Right atrium auricular region (tissue), 2 donors: ENCODE measurements around the gene SMAP1. TPM values are rescaled to one million over a fixed set of nuclear protein-coding genes. Genes with fewer than 3 reads are reported as not detected.

Experiments used
- DNase-seq: peaks from one replicate; pipeline ENCODE4 v3.0.0-alpha.2; 2019; ENCODE audit warnings: low spot score
- H3K27ac ChIP-seq, 2 donors: fragments of 200-600 bp; sonication (generic); 1 replicate in 1 of 2; 2 replicates in 1 of 2; pipeline ENCODE4 v1.5.1; 2016 to 2019
- H3K27me3 ChIP-seq, 2 donors: fragments of 200-600 bp; sonication (generic); one replicate each; pipeline versions ENCODE4 v1.5.1 to v1.6.0; 2017 to 2019
- H3K36me3 ChIP-seq: fragments of 200-600 bp; sonication (generic); one replicate; pipeline ENCODE4 v1.5.1; 2016
- H3K4me1 ChIP-seq, 2 donors: fragments of 200-600 bp; sonication (generic); one replicate each; pipeline versions ENCODE4 v1.5.1 to v1.6.0; 2017 to 2019
- H3K4me3 ChIP-seq, 2 donors: fragments of 200-600 bp; sonication (generic); 1 replicate in 1 of 2; 2 replicates in 1 of 2; pipeline ENCODE4 v1.5.1; 2017 to 2019; ENCODE audit warnings: mild to moderate bottlenecking in 1 of 2, moderate library complexity in 1 of 2
- H3K9me3 ChIP-seq, 2 donors: fragments of 200-600 bp; sonication (generic); one replicate each; pipeline ENCODE4 v1.5.1; 2019
- total RNA-seq, 2 donors: library from RNA; depleted of rRNA; stranded (reverse); fragments of >200 nt; gene quantifications; one replicate each; pipeline ENCODE4 v1.1.0, GENCODE V29; 2016
- TF ChIP-seq, protein P1 (sequence below), 2 donors: fragments of 200-600 bp; sonication (generic); IDR thresholded peaks; one replicate each; pipeline ENCODE4 v1.5.1; 2019; ENCODE audit warnings: antibody characterized with exemption in 2 of 2

Gene SMAP1
- total RNA-seq, 2 donors from 2014 or later: 23.7 to 30.4 TPM

DNA sequence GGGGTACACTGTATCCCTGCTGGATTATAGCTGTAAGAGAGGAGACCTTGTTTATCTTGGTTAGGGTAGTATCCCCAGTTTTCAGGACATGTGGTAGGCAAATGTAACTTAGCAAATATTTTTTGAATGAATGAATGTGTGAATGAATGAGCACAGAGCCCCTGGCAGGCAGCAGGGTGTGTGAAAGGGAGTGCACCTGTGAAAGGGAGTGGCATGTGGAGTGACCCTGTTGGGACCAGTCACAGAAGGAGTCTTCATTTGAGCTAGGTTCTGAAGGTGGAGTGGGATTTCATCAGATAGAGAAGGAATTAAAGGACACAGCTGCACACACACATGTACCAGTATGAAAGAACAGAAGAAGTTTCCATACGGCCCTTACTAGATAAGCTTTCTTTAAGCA, 4.9 kb downstream of the SMAP1 start:
- no peak overlapping the region for H3K27ac ChIP-seq
- no peaks in the 10 kb centered on the region for H3K9me3 ChIP-seq
- H3K36me3 ChIP-seq: no peaks in the 10 kb centered on the region
- peaks cover 0 to 37% of the 10 kb centered on the region in 2 donors for H3K4me1 ChIP-seq
- TF ChIP-seq, protein P1, sequence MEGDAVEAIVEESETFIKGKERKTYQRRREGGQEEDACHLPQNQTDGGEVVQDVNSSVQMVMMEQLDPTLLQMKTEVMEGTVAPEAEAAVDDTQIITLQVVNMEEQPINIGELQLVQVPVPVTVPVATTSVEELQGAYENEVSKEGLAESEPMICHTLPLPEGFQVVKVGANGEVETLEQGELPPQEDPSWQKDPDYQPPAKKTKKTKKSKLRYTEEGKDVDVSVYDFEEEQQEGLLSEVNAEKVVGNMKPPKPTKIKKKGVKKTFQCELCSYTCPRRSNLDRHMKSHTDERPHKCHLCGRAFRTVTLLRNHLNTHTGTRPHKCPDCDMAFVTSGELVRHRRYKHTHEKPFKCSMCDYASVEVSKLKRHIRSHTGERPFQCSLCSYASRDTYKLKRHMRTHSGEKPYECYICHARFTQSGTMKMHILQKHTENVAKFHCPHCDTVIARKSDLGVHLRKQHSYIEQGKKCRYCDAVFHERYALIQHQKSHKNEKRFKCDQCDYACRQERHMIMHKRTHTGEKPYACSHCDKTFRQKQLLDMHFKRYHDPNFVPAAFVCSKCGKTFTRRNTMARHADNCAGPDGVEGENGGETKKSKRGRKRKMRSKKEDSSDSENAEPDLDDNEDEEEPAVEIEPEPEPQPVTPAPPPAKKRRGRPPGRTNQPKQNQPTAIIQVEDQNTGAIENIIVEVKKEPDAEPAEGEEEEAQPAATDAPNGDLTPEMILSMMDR (IDR thresholded peaks at IDR 0.05): no peak
- no peak overlapping the region for H3K4me3 ChIP-seq
- DNase-seq: no peak
- H3K27me3 ChIP-seq: no peaks in the 10 kb centered on the region

DNA sequence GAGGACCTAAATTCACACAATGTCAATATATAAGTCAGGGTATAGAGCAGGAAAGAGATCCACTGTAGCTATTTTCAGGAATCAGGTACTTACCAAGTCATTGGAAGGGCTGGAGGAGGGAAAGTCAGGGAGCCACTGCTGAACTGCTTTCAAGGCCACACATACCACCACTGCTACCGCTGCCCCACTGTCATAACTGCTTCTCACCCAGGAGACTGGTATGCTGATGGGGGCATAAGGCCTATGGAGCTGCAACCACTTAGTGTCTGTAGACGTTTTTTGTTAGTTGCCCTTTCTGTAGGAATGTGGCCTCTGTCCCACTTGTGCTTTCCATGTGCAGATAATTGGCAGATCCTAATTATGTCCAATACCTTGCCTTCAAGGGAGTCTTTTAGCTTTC, 5.4 kb downstream of the SMAP1 start:
- H3K4me3 ChIP-seq: no peak overlapping the region
- no peak for DNase-seq
- H3K27me3 ChIP-seq: no peaks in the 10 kb centered on the region
- no peaks in the 10 kb centered on the region for H3K9me3 ChIP-seq
- H3K27ac ChIP-seq: no peak overlapping the region
- TF ChIP-seq, protein P1 (IDR thresholded peaks at IDR 0.05): no peak
- H3K4me1 ChIP-seq: peaks cover 0 to 37% of the 10 kb centered on the region in 2 donors
- H3K36me3 ChIP-seq: no peaks in the 10 kb centered on the region

DNA sequence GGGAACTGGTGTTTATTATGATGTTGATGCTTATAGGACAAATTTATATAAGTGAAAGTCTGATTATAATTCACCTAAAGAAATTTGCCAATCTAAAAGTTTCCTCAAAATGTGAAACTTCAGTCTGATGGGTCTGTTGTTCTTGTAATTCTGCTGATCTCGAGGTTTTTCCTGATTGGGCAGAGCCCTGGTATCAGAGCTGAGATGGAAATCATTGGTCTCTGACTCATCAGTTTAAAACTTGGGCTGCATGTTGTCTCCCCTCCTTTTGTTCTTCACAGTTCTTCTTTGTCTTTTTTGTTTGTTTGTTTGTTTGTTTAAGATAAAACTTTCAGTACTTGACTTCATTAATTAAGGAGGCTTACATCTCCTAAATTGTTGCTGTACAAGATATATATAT, 5.9 kb downstream of the SMAP1 start:
- no peak overlapping the region for H3K4me3 ChIP-seq
- H3K36me3 ChIP-seq: no peaks in the 10 kb centered on the region
- TF ChIP-seq, protein P1 (IDR thresholded peaks at IDR 0.05): no peak
- H3K4me1 ChIP-seq: peaks cover 0 to 35% of the 10 kb centered on the region in 2 donors
- no peak overlapping the region for H3K27ac ChIP-seq
- DNase-seq: no peak
- H3K9me3 ChIP-seq: no peaks in the 10 kb centered on the region
- no peaks in the 10 kb centered on the region for H3K27me3 ChIP-seq

DNA sequence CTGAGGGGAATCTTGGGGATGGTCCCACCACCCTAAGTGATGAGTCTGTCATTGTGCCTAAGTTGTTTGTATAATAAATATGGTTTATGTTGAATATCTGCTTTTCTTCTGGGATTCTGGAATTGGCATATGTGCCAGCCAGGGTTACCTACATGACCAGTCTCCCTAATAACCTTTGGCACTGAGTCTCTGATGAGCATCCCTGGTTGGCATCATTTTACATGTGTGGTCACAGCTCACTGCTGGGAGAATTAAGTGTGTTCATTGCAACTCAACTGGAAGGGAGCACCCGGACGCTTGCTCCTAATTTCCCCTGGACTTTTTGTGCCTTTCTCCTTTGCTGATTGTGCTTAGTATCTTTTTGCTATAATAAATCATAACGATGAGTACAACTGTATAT, 8.1 kb downstream of the SMAP1 start:
- Histone ChIP-seq H3K4me3 (no peak overlapping the region), H3K9me3 (no peaks in the 10 kb centered on the region), H3K36me3 (no peaks in the 10 kb centered on the region), H3K27ac (no peak overlapping the region), H3K27me3 (no peaks in the 10 kb centered on the region), H3K4me1 (peaks cover 0 to 20% of the 10 kb centered on the region in 2 donors)
- TF ChIP-seq, protein P1 (IDR thresholded peaks at IDR 0.05): no peak
- no peak for DNase-seq

DNA sequence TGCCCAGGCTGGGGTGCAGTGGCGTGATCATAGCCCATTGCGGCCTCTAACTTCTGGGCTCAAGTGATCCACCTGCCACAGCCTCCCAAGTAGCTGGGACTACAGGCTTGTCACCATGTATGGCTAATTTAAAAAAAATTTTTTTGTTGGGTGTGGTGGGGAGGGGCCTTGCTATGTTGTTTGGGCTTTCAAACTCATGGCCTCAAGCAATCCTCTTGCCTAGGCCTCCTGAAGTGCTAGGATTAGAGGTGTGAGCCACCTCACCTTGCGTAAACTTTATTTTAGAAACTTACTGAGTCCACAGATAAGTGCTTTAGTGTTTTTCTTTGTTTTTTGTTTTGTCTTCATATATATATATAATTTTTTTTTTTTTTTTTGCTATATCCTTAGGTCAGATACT, 9.1 kb downstream of the SMAP1 start:
- TF ChIP-seq, protein P1 (IDR thresholded peaks at IDR 0.05): no peak

DNA sequence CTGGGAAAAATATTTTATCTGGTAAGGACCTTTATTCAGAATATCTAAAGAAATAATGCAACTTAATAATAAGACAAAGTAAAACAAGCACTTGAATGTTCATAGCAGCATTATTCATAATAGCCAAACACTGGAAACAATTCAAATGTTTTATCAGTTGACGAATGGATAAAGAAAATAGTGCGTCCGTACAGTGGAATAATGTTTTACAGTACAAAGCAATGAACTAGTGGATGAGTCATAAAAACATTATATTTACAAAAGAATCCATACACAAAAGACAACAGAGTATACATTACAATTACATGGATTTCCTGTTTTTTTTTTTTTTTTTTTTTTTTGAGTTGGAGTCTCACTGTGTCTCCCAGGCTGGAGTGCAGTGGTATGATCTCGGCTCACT, 12.7 kb downstream of the SMAP1 start:
- H3K36me3 ChIP-seq: no peaks in the 10 kb centered on the region
- no peaks in the 10 kb centered on the region for H3K9me3 ChIP-seq
- no peak overlapping the region for H3K27ac ChIP-seq
- no peak for DNase-seq
- TF ChIP-seq, protein P1 (IDR thresholded peaks at IDR 0.05): no peak
- H3K27me3 ChIP-seq: no peaks in the 10 kb centered on the region
- peaks cover 0 to 8% of the 10 kb centered on the region in 2 donors for H3K4me1 ChIP-seq
- no peak overlapping the region for H3K4me3 ChIP-seq

More for the DNA sequence above, 9.1 kb downstream of the SMAP1 start:
- no peak for DNase-seq
- H3K27ac ChIP-seq: no peak overlapping the region
- H3K4me1 ChIP-seq: peaks cover 0 to 19% of the 10 kb centered on the region in 2 donors
- H3K4me3 ChIP-seq: no peak overlapping the region
- no peaks in the 10 kb centered on the region for H3K36me3 ChIP-seq
- H3K27me3 ChIP-seq: no peaks in the 10 kb centered on the region
- no peaks in the 10 kb centered on the region for H3K9me3 ChIP-seq
